ENCODE data around the gene DMD.
"Not testable (repeated sequence)": the region's sequence is repeated elsewhere in the genome, so short reads cannot be mapped to it uniquely, and the experiment has no call there.

Gene DMD

DNA sequence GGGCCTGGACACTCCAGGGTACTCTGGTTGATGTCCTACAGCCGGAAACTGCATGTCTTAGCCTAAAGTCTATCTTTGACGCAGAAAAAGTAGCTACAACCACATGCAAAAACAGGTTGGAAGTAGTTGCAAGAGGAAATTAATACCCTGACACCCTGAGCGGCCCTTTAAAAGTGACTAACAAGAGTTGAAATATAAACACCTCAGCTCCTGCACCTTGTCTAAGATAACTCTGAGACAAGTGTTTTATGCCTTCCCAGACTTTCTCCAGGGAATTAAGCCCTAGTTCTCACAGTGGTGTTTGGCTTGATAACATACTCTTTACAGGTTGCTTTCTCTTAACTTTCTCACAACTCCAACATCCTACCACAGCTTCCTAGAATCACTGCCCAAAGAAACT is 943.1 kb downstream of the DMD start:
- H3K36me3 Mint-ChIP-seq (ENCODE audit: low read depth): no peaks in the 10 kb centered on the region
- no peak overlapping the region for H3K4me3 Mint-ChIP-seq
- H3K9me3 Mint-ChIP-seq: peaks cover 22% of the 10 kb centered on the region
- peaks cover 6% of the 10 kb centered on the region for H3K4me1 Mint-ChIP-seq
- no peaks in the 10 kb centered on the region for H3K27me3 Mint-ChIP-seq (ENCODE audit: low read depth)
- H3K27ac Mint-ChIP-seq: no peak overlapping the region
- TF ChIP-seq CTCF (IDR thresholded peaks at IDR 0.05; ENCODE audit: unreplicated experiment in 3 of 3): no peak

GRCh38 chrX:32267796-32268195 is 943.6 kb downstream of the DMD start:
- no peaks in the 10 kb centered on the region for H3K36me3 Mint-ChIP-seq (ENCODE audit: low read depth)
- no peak for TF ChIP-seq CTCF (IDR thresholded peaks at IDR 0.05; ENCODE audit: unreplicated experiment in 3 of 3)
- peaks cover 6% of the 10 kb centered on the region for H3K4me1 Mint-ChIP-seq

DNA sequence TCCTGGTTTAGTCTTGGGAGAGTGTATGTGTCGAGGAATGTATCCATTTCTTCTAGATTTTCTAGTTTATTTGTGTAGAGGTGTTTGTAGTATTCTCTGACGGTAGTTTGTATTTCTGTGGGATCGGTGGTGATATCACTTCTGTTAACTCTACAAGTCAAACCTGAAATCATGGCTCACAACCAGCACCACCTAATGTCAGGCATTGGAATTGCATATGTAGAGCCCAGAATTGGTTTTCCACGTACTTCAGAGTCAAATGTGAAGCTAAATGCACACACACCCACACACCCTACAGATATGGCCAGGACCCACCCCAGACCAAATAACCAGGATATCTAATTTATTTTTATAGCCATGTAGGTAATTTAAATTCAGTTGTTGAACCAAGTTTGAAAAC is 964.7 kb downstream of the DMD start:
- peak in 1 of 3 experiments; percentile 18 for TF ChIP-seq CTCF (IDR thresholded peaks at IDR 0.05; ENCODE audit: unreplicated experiment in 3 of 3)
- H3K27me3 Mint-ChIP-seq (ENCODE audit: low read depth); H3K27ac Mint-ChIP-seq; H3K36me3 Mint-ChIP-seq (ENCODE audit: low read depth); H3K4me3 Mint-ChIP-seq; H3K9me3 Mint-ChIP-seq; H3K4me1 Mint-ChIP-seq: not testable (repeated sequence)

More at GRCh38 chrX:32267796-32268195, 943.6 kb downstream of the DMD start:
- Mint-ChIP-seq H3K4me3 (no peak overlapping the region), H3K27ac (no peak overlapping the region), H3K9me3 (peaks cover 22% of the 10 kb centered on the region), H3K27me3 (ENCODE audit: low read depth) (no peaks in the 10 kb centered on the region)

GRCh38 chrX:32195611-32196010 is 1015.7 kb downstream of the DMD start:
- no peak for TF ChIP-seq CTCF (IDR thresholded peaks at IDR 0.05; ENCODE audit: unreplicated experiment in 3 of 3)
- Mint-ChIP-seq H3K27me3 (ENCODE audit: low read depth) (no peaks in the 10 kb centered on the region), H3K27ac (no peak overlapping the region), H3K36me3 (ENCODE audit: low read depth) (no peaks in the 10 kb centered on the region), H3K9me3 (no peaks in the 10 kb centered on the region), H3K4me1 (peaks cover 6% of the 10 kb centered on the region), H3K4me3 (no peak overlapping the region)

DNA sequence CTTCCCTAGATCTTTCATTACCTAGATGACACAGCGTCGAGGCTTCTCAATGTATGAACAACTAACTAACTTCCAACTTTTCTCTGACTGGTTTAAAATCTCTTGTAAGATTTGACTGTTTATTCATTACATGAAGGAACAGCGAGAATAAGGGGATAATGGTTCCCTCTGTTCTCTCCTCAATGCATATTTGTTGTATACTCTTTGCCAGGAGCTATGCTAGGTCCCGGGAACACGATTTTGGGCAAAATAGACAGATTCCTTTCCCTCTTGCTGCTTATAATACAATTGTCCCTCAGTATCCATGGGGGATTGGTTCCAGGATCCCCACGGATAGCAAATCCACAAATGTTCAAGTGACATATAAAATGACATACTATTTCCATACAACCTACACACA is 1020.0 kb downstream of the DMD start:
- Mint-ChIP-seq H3K36me3 (ENCODE audit: low read depth) (no peaks in the 10 kb centered on the region), H3K4me1 (peaks cover 6% of the 10 kb centered on the region)

More for the DNA sequence above, 1020.0 kb downstream of the DMD start:
- H3K27me3 Mint-ChIP-seq (ENCODE audit: low read depth): no peaks in the 10 kb centered on the region
- H3K27ac Mint-ChIP-seq: no peak overlapping the region
- H3K4me3 Mint-ChIP-seq: no peak overlapping the region
- no peaks in the 10 kb centered on the region for H3K9me3 Mint-ChIP-seq
- no peak for TF ChIP-seq CTCF (IDR thresholded peaks at IDR 0.05; ENCODE audit: unreplicated experiment in 3 of 3)
